PC-9 (cell line): ENCODE measurements around the gene SP1. TPM values are rescaled to one million over a fixed set of nuclear protein-coding genes. Genes with fewer than 3 reads are reported as not detected.

Source experiments
- BruUV-seq: library from RNA; stranded (reverse); fragments of 400-500 nt; replicated peaks from 2 replicates; lab custom pipeline; 2021; lab: Mats Ljungman, UMichigan
- CTCF ChIA-PET: fragments of 300-600 bp; sonication (Branson Sonifier 250); formaldehyde crosslinking; loops from one replicate; lab custom pipeline; 2022; ENCODE audit warnings: antibody characterized with exemption; lab: Charles Lee
- POLR2A ChIA-PET: fragments of 300-600 bp; sonication (Branson Sonifier 250); formaldehyde crosslinking; loops from one replicate; lab custom pipeline; 2022; ENCODE audit warnings: antibody characterized with exemption; ENCODE audit not compliant: unreplicated experiment; lab: Charles Lee
- DNase-seq, 2 experiments: peaks; one replicate each; pipeline versions ENCODE4 v3.0.0 to v3.0.0-alpha.2; 2015 to 2022; ENCODE audit warnings: mixed read lengths in 1 of 2
- H2AFZ ChIP-seq: fragments of 200-600 bp; sonication (generic); 2 replicates; pipeline ENCODE4 v1.8.1; 2017; ENCODE audit warnings: antibody characterized with exemption
- H3F3A ChIP-seq: fragments of 200-600 bp; sonication (generic); 2 replicates; pipeline ENCODE4 v1.8.1; 2017; ENCODE audit warnings: antibody characterized with exemption, mild to moderate bottlenecking, low read depth; ENCODE audit not compliant: insufficient read depth
- H3K27ac ChIP-seq: fragments of 200-600 bp; sonication (generic); 2 replicates; pipeline ENCODE4 v1.6.1; 2016; ENCODE audit warnings: mixed run types
- H3K27me3 ChIP-seq: fragments of 200-600 bp; sonication (generic); 2 replicates; pipeline ENCODE4 v1.6.1; 2016; ENCODE audit warnings: low read depth, mixed run types; ENCODE audit not compliant: insufficient read depth
- H3K36me3 ChIP-seq: fragments of 200-600 bp; sonication (generic); 2 replicates; pipeline ENCODE4 v1.6.1; 2016; ENCODE audit warnings: low read depth, mixed run types
- H3K4me1 ChIP-seq: fragments of 200-600 bp; sonication (generic); replicated peaks from 2 replicates; pipeline ENCODE4 v1.6.1; 2016; ENCODE audit warnings: mixed run types; ENCODE audit not compliant: insufficient read depth
- H3K4me2 ChIP-seq: fragments of 200-600 bp; sonication (generic); 2 replicates; pipeline ENCODE4 v1.6.1; 2017; ENCODE audit warnings: mixed run types
- H3K4me3 ChIP-seq: fragments of 200-600 bp; sonication (generic); 2 replicates; pipeline ENCODE4 v1.6.1; 2016; ENCODE audit warnings: mixed run types
- H3K79me2 ChIP-seq: fragments of 200-600 bp; sonication (generic); 2 replicates; pipeline ENCODE4 v1.6.1; 2017; ENCODE audit warnings: low read depth, mixed run types
- H3K9me2 ChIP-seq: fragments of 200-600 bp; sonication (generic); 2 replicates; pipeline ENCODE4 v1.8.1; 2017; ENCODE audit warnings: mild to moderate bottlenecking; ENCODE audit not compliant: insufficient read depth
- H3K9me3 ChIP-seq: fragments of 200-600 bp; sonication (generic); 2 replicates; pipeline ENCODE4 v1.8.1; 2016; ENCODE audit warnings: low read depth; ENCODE audit not compliant: insufficient read depth
- H4K20me1 ChIP-seq: fragments of 200-600 bp; sonication (generic); 2 replicates; pipeline ENCODE4 v1.8.1; 2017; ENCODE audit not compliant: insufficient read depth
- EZH2 ChIP-seq: fragments of 200-600 bp; sonication (generic); IDR thresholded peaks from 2 replicates; pipeline ENCODE4 v1.8.0; 2017; ENCODE audit warnings: antibody characterized with exemption, low read depth
- intact Hi-C: fragments of 100-400 bp; cut with micrococcal nuclease; formaldehyde crosslinking; loops from one replicate; pipeline ENCODE4 v1.10.0; 2022; ENCODE audit not compliant: unreplicated experiment
- total RNA-seq: library from RNA; stranded (reverse); gene quantifications from 2 replicates; pipeline ENCODE4 v1.2.3, GENCODE V29; 2021
- TF ChIP-seq, protein P1 (sequence below): fragments of 200-600 bp; sonication (generic); conservative IDR thresholded peaks from 2 replicates; pipeline ENCODE4 v1.6.1; 2017; ENCODE audit warnings: mixed run types, antibody characterized with exemption, mild to moderate bottlenecking, moderate library complexity

Gene SP1
- total RNA-seq, 1 experiment from 2014 or later: 118 TPM

DNA sequence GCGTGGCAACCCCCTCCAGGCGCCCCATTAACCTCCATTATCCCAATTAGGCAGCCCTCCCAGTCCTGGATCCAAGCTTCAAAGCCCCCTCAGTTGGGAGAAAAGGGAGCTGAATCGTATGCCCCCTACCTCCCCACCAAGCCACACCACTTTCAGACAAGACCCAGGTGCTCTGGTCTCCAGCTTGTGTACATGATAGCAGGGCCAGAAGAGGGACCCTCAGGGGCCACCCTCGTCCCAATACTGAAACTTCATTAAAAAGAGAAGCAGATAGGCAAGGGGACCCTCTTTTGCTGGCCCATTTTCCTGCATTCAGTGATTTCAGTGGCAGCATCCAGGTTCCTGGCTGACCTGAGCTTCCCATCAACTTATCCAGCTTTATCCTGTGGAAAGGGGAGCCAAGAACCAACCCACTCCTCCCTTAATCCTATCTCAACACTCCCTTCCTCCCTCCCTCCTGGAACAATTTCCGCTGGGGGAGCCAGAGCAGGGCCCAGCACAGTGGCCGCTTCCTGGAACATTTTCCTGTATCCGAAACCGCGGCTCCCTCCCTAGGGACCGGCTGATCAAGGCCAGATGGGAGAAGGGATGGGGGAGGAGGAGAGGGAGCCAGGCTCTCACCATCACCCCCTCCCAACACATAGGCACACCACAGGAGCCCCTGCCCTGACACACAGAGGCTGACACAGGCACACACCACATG lies 34.3 kb upstream of the SP1 start:
- H3K27ac ChIP-seq: no peak overlapping the region
- peak overlapping the region; percentile 99 for H3K4me2 ChIP-seq
- no peak overlapping the region for H2AFZ ChIP-seq
- no TSS peak for BruUV-seq
- peak overlapping the region; percentile 78; the same call in 1 of the 2 replicates for H3K4me3 ChIP-seq
- DNase-seq: no peak
- intact Hi-C loops: no loop called here
- CTCF ChIA-PET: interaction anchor here (0.5 to 1.6 kb wide), 12 partner anchors 20 to 340 kb away, joined by 3 to 15 read pairs (median 4); partner anchors contain the start of gene AAAS
- H3K79me2 ChIP-seq: no peaks in the 10 kb centered on the region
- H3K9me3 ChIP-seq: no peaks in the 10 kb centered on the region
- no peaks in the 10 kb centered on the region for H4K20me1 ChIP-seq
- H3K27me3 ChIP-seq: peaks cover 21% of the 10 kb centered on the region; the same call in 1 of the 2 replicates
- no peak for TF ChIP-seq EZH2
- H3F3A ChIP-seq: peaks cover 16% of the 10 kb centered on the region
- no peaks in the 10 kb centered on the region for H3K9me2 ChIP-seq
- POLR2A ChIA-PET: interaction anchor here (0.6 kb wide), 3 partner anchors 69 to 169 kb away, joined by 3 to 5 read pairs (median 3); no protein-coding TSS in a partner anchor
- no peaks in the 10 kb centered on the region for H3K4me1 ChIP-seq
- no peaks in the 10 kb centered on the region for H3K36me3 ChIP-seq

DNA sequence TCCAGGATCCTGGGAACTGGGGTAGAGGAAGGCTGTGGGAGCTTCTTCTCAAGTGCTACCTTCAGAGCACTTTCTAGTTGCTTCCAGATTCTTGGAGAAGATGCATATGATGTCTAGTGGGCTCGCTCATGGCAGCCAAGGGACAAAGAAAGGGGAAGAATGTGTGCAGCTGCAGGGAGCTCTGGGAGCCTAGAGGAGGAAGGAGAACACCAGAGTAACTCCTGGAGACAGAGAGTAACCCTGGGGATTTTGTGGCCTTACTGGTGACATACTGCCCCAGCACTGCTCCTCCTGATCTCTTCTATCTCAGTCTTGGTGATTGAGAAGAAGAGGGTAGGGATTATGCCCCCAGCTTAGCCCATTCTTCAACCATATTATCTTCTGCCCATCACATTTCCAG lies 33.5 kb upstream of the SP1 start:
- intact Hi-C loops: no loop called here
- Histone ChIP-seq H3K4me2 (no peak overlapping the region), H3K4me1 (no peaks in the 10 kb centered on the region), H3K4me3 (no peak overlapping the region), H3K27ac (no peak overlapping the region), H3K27me3 (peaks cover 14% of the 10 kb centered on the region; the same call in 1 of the 2 replicates), H2AFZ (no peak overlapping the region), H3K9me3 (no peaks in the 10 kb centered on the region), H3K36me3 (no peaks in the 10 kb centered on the region), H3K79me2 (no peaks in the 10 kb centered on the region), H3F3A (peaks cover 16% of the 10 kb centered on the region), H4K20me1 (no peaks in the 10 kb centered on the region), H3K9me2 (no peaks in the 10 kb centered on the region)
- TF ChIP-seq EZH2: no peak
- TF ChIP-seq, protein P1, sequence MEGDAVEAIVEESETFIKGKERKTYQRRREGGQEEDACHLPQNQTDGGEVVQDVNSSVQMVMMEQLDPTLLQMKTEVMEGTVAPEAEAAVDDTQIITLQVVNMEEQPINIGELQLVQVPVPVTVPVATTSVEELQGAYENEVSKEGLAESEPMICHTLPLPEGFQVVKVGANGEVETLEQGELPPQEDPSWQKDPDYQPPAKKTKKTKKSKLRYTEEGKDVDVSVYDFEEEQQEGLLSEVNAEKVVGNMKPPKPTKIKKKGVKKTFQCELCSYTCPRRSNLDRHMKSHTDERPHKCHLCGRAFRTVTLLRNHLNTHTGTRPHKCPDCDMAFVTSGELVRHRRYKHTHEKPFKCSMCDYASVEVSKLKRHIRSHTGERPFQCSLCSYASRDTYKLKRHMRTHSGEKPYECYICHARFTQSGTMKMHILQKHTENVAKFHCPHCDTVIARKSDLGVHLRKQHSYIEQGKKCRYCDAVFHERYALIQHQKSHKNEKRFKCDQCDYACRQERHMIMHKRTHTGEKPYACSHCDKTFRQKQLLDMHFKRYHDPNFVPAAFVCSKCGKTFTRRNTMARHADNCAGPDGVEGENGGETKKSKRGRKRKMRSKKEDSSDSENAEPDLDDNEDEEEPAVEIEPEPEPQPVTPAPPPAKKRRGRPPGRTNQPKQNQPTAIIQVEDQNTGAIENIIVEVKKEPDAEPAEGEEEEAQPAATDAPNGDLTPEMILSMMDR: no peak
- no TSS peak for BruUV-seq
- POLR2A ChIA-PET: no interaction called here
- CTCF ChIA-PET: no interaction called here
- no peak for DNase-seq

DNA sequence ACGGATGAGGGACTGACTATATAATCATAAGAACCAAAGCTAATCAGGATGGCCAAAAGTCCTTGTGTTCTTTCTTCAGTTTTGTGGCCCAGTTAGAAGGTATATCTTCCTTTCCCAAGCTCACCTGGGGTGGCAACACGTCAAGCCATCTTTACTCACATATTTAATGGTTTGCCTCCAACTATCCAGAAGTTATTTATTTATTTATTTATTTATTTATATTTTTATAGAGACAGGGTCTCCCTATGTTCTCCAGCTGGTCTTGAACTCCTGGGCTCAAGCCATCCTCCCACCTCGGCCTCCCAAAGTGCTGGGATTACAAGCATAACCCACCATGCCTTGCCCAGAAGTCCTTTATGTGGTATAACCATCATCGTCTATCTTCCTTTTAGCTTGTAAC lies 32.1 kb upstream of the SP1 start:
- Histone ChIP-seq H4K20me1 (no peaks in the 10 kb centered on the region), H3K9me2 (no peaks in the 10 kb centered on the region), H3F3A (peaks cover 18% of the 10 kb centered on the region), H2AFZ (no peak overlapping the region), H3K4me1 (peaks cover 3% of the 10 kb centered on the region), H3K4me3 (no peak overlapping the region), H3K4me2 (no peak overlapping the region), H3K79me2 (no peaks in the 10 kb centered on the region), H3K27ac (no peak overlapping the region), H3K27me3 (peaks cover 14% of the 10 kb centered on the region; the same call in 1 of the 2 replicates), H3K9me3 (no peaks in the 10 kb centered on the region), H3K36me3 (no peaks in the 10 kb centered on the region)
- no TSS peak for BruUV-seq
- intact Hi-C loops: no loop called here
- DNase-seq: no peak
- POLR2A ChIA-PET: no interaction called here
- CTCF ChIA-PET: no interaction called here
- no peak for TF ChIP-seq EZH2
- TF ChIP-seq, protein P1: no peak
